ENCODE data around the gene SELENOS.

Gene SELENOS

DNA sequence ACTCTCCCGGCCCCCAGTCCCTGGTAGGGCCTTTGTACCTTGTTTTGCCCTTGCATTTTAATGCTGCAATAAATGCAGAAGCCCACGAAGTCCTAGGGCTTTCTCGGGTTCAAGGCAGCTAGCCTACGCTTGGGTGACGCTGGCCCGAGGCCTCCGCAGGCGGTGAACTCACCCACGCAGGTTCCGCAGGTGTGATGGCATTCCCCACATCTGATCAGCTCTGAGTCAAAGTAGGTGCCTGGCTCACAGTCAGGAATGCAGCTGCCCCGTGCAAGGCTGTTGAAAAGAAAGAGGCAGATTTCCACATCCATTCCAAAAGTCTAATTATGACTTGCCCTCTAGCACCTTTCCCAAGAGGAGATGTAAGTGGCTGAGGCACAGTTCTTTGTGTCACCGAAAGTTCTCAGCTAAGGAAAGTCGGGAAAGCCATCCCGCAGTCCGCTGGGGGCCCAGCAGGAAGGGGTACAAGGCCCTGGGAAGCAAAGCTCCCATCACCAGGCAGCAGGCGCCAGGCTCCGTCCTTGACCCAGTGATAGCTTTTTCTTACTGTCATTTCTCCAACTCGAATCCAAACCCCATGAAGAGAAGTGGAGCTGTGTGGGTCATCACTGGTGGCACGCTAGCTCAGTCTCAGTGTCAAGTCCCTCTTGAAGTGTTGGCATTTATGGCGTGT, 41.0 kb upstream of the SELENOS start:
- no peaks in the 10 kb centered on the region for H3K9me3 ChIP-seq (ENCODE audit: control insufficient read depth, low read length)
- no peaks in the 10 kb centered on the region for H3K36me3 ChIP-seq (ENCODE audit: control insufficient read depth, insufficient read depth, low read length)
- H3K4me1 ChIP-seq (ENCODE audit: control insufficient read depth, insufficient read depth, low read length), result no peaks in the 10 kb centered on the region
- H3K9ac ChIP-seq (ENCODE audit: low read length), result no peak overlapping the region
- H3K4me3 ChIP-seq (ENCODE audit: low read length), result no peak overlapping the region
- no peaks in the 10 kb centered on the region for H3K27me3 ChIP-seq (ENCODE audit: control insufficient read depth, insufficient read depth, low read length)

DNA sequence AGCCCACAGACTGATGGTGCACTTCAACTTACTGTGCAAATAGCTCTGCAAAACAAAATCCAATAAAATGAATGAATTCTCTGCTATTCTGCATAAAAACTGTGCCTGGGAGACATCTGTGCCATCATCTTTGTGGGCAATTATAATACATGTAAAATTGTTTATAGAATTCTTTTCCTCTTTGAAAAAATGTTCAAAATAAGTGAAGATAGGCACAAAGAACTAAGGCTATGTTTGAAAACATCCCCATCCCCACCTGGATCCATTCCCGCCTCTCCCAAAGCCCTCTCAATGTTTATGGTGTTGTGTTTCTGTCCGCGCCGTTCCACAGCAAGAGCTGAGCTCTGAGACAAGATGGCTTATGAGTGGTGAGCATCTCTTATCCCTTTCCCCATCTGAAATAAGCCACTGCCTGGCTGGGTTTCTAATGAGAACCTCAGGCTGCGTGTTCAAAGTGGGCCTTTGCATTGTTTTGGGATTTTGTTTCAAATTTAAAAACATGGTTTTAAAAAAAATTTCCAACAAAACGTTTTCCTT, 40.1 kb upstream of the SELENOS start:
- Histone ChIP-seq H3K36me3 (ENCODE audit: control insufficient read depth, insufficient read depth, low read length) (no peaks in the 10 kb centered on the region), H3K4me3 (ENCODE audit: low read length) (no peak overlapping the region), H3K4me1 (ENCODE audit: control insufficient read depth, insufficient read depth, low read length) (no peaks in the 10 kb centered on the region), H3K27me3 (ENCODE audit: control insufficient read depth, insufficient read depth, low read length) (no peaks in the 10 kb centered on the region), H3K9me3 (ENCODE audit: control insufficient read depth, low read length) (no peaks in the 10 kb centered on the region), H3K9ac (ENCODE audit: low read length) (no peak overlapping the region)

DNA sequence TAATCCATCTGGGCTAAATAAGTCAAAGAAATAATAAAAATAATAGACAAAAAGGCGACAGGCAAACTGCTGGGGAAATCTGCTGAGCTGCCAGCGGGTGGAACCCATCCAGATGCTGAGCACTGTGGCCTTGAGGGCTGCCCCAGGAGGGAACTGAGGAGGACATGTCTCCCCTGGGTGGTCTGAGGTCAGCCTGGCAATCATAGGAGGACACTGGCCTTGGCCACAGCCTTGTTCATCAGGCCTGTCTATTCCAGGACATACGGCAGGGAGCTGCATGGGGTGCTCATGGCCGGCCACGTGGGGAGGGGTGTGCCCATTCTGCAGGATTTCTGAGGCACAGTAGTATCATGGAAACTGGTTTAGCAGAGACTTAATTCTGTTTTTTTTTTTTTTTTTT, 39.2 kb upstream of the SELENOS start:
- no peaks in the 10 kb centered on the region for H3K4me1 ChIP-seq (ENCODE audit: control insufficient read depth, insufficient read depth, low read length)
- no peaks in the 10 kb centered on the region for H3K27me3 ChIP-seq (ENCODE audit: control insufficient read depth, insufficient read depth, low read length)
- no peak overlapping the region for H3K4me3 ChIP-seq (ENCODE audit: low read length)
- H3K36me3 ChIP-seq (ENCODE audit: control insufficient read depth, insufficient read depth, low read length), result no peaks in the 10 kb centered on the region
- H3K9me3 ChIP-seq (ENCODE audit: control insufficient read depth, low read length), result no peaks in the 10 kb centered on the region
- H3K9ac ChIP-seq (ENCODE audit: low read length), result no peak overlapping the region

DNA sequence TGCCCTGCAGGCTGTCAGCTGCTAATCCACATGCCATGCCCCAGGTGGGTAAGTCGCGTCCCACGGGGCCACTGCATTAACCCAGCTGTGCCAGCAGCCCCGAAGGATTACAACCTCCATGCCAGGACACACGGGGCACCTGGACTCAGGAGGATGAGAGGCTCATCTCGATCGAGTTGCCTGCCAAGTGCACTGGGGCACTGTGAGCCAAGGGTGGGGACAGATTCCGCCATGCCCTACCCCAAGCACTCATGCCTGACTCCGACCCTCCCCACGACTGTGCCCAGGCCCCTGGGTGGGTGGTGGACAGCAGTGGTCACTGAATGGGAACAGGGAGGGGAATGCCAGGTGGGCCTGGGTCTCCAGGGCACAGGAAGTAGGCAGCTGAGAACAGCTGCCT, 38.5 kb upstream of the SELENOS start:
- H3K27me3 ChIP-seq (ENCODE audit: control insufficient read depth, insufficient read depth, low read length), result no peaks in the 10 kb centered on the region
- H3K4me3 ChIP-seq (ENCODE audit: low read length), result no peak overlapping the region
- no peaks in the 10 kb centered on the region for H3K4me1 ChIP-seq (ENCODE audit: control insufficient read depth, insufficient read depth, low read length)
- no peaks in the 10 kb centered on the region for H3K36me3 ChIP-seq (ENCODE audit: control insufficient read depth, insufficient read depth, low read length)
- H3K9ac ChIP-seq (ENCODE audit: low read length), result no peak overlapping the region
- H3K9me3 ChIP-seq (ENCODE audit: control insufficient read depth, low read length), result no peaks in the 10 kb centered on the region

DNA sequence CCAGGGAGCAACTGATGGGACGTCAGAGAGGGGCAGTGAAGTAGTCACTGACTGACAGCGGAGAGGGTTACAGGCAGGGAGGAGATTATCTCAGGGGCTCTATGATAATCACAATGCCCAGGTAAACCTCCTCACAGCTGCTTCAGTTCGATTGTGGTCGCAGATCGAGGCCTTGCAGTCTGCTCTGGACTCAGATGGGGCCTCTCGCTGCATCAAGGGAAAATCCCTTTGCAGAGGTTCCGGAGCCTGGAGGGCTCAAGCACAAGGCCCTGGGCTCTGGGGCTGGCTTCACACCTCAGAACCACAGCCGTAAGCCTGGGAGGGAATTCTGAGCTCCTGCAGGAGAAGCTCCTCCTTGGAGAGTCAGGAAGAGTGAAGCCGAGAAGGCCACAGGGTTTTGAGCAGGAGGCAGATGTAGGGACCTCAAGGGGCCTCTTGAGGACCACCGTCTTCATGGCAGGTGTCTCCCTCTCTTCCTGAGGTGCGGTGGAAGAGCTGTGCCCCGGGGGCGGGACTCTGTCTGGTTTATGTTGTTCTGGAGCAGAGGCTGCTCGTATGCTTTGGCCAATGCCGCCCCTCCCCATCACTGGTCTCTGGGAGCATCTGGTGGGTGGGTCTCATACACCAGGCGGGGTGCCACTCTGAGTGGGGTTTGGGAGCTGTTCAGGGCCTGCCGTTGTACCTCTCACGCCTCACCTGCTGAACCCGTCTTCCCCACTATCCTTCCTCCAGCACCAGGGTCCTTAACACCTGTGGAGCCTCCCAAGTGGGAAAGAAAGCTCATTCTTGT, 37.2 kb upstream of the SELENOS start:
- no peaks in the 10 kb centered on the region for H3K27me3 ChIP-seq (ENCODE audit: control insufficient read depth, insufficient read depth, low read length)
- no peaks in the 10 kb centered on the region for H3K4me1 ChIP-seq (ENCODE audit: control insufficient read depth, insufficient read depth, low read length)
- no peaks in the 10 kb centered on the region for H3K36me3 ChIP-seq (ENCODE audit: control insufficient read depth, insufficient read depth, low read length)
- no peak overlapping the region for H3K4me3 ChIP-seq (ENCODE audit: low read length)
- H3K9me3 ChIP-seq (ENCODE audit: control insufficient read depth, low read length), result no peaks in the 10 kb centered on the region
- H3K9ac ChIP-seq (ENCODE audit: low read length), result no peak overlapping the region

DNA sequence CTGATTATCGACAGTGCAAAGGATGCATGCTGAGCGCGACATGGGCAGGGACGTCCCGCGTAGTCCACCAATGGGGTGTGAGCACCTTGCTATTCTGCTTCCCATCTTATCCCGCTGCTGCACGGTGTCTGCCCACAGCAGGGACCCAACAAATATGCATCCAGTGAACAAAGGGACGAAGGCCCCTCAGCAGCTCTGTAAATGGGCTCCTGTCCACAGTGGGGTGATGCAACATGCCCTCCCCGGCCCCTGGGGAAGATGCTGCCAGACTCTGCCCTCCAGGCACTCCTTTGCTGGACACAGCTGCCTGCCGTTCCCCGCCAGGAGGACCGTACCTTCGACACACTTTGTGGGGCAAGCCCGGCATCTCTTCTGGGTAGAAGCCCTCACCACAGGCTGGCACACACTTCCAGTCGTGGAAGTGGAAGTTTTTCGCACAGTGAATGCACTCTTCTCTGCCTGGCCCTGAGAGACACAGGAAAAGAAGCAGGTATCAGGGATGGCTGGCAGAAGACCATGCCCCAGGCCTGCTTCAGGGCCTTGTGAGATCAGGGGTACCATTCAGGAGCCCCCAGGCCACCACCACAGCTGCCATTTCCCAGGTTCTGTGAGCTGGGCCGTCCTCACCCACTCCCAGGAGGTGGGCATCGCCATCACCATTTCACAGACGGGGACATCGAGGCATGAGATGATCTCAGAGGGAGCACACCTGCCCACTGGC, 35.9 kb upstream of the SELENOS start:
- no peaks in the 10 kb centered on the region for H3K4me1 ChIP-seq (ENCODE audit: control insufficient read depth, insufficient read depth, low read length)
- H3K36me3 ChIP-seq (ENCODE audit: control insufficient read depth, insufficient read depth, low read length), result no peaks in the 10 kb centered on the region

DNA sequence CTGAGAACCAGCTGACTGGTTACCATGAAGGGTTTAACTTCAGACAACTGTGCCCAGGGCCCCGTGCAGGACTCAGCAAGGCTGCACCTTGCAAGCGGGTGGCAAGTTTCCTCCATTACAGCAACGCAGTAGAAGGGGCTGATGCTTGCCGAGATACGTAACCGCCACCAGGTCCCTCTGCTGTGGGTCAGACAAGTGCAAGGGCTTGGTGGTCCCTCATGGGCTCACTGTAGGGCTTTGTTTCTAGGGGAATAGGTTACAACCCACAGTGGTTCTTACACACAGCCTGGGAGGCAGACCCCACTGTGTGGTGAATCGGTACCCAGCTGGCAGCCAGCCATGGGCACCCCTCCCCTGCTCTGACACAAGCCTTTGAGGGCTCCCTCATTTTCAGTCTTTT, 33.2 kb upstream of the SELENOS start:
- H3K36me3 ChIP-seq (ENCODE audit: control insufficient read depth, insufficient read depth, low read length), result no peaks in the 10 kb centered on the region
- no peaks in the 10 kb centered on the region for H3K27me3 ChIP-seq (ENCODE audit: control insufficient read depth, insufficient read depth, low read length)
- no peaks in the 10 kb centered on the region for H3K9me3 ChIP-seq (ENCODE audit: control insufficient read depth, low read length)
- no peak overlapping the region for H3K9ac ChIP-seq (ENCODE audit: low read length)
- H3K4me3 ChIP-seq (ENCODE audit: low read length), result no peak overlapping the region
- H3K4me1 ChIP-seq (ENCODE audit: control insufficient read depth, insufficient read depth, low read length), result no peaks in the 10 kb centered on the region

More for the DNA sequence above, 35.9 kb upstream of the SELENOS start:
- H3K27me3 ChIP-seq (ENCODE audit: control insufficient read depth, insufficient read depth, low read length), result no peaks in the 10 kb centered on the region
- H3K4me3 ChIP-seq (ENCODE audit: low read length), result no peak overlapping the region
- H3K9me3 ChIP-seq (ENCODE audit: control insufficient read depth, low read length), result no peaks in the 10 kb centered on the region
- no peak overlapping the region for H3K9ac ChIP-seq (ENCODE audit: low read length)

DNA sequence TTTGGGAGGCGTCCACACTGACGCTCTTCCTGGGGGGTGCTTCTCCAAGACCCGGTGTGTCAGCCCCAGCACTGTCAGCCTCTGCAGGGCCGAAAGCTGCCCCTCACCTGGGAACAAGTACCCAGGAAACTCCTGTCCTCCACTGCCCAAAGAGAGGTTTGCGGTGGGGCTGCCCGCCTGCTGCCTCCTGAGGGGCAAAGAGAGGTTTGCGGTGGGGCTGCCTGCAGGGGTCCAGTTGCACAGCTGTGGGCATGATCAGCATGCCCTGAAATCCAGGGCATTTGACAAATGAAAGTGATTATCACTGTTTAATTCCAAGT, 32.8 kb upstream of the SELENOS start:
- no peaks in the 10 kb centered on the region for H3K4me1 ChIP-seq (ENCODE audit: control insufficient read depth, insufficient read depth, low read length)
- H3K9ac ChIP-seq (ENCODE audit: low read length), result no peak overlapping the region
- no peaks in the 10 kb centered on the region for H3K27me3 ChIP-seq (ENCODE audit: control insufficient read depth, insufficient read depth, low read length)
- no peak overlapping the region for H3K4me3 ChIP-seq (ENCODE audit: low read length)
- H3K9me3 ChIP-seq (ENCODE audit: control insufficient read depth, low read length), result no peaks in the 10 kb centered on the region
- no peaks in the 10 kb centered on the region for H3K36me3 ChIP-seq (ENCODE audit: control insufficient read depth, insufficient read depth, low read length)

DNA sequence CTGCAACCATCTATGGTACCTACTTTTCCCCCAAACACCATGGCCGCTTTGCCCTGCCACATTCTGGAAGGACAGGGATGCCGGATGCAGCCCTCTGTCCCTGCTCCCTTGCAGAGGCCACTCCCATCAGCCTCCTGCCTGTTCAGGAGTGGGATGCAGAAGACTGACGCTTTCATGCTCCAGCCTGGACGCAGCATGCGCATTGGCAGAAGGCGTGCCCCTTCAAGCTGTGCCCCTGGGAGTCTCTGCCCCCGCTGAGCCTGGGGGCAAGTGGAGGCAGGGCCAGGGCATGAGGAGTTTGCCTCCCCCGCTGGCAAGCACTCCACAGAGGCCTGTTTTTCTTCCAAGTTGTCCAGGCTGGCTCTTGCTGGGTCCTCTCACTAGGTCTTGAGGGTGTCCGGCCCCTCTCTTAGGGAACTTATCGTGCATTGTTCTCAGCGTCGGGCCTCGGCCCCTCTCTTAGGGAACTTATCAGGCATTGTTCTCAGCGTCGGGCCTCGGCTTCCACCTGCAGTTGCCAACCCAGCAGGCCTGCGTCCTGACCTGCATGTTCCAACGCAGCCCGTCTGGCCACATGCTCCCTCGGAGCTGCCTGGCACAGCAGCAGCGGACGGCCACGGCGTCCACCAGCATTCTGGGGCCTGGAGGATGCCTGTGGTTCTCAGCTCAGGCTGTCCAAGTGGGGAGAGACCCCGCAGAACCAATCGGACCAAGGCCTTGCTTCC, 32.3 kb upstream of the SELENOS start:
- no peaks in the 10 kb centered on the region for H3K27me3 ChIP-seq (ENCODE audit: control insufficient read depth, insufficient read depth, low read length)
- no peak overlapping the region for H3K4me3 ChIP-seq (ENCODE audit: low read length)
- no peaks in the 10 kb centered on the region for H3K4me1 ChIP-seq (ENCODE audit: control insufficient read depth, insufficient read depth, low read length)
- H3K9me3 ChIP-seq (ENCODE audit: control insufficient read depth, low read length), result no peaks in the 10 kb centered on the region
- no peak overlapping the region for H3K9ac ChIP-seq (ENCODE audit: low read length)
- H3K36me3 ChIP-seq (ENCODE audit: control insufficient read depth, insufficient read depth, low read length), result no peaks in the 10 kb centered on the region

DNA sequence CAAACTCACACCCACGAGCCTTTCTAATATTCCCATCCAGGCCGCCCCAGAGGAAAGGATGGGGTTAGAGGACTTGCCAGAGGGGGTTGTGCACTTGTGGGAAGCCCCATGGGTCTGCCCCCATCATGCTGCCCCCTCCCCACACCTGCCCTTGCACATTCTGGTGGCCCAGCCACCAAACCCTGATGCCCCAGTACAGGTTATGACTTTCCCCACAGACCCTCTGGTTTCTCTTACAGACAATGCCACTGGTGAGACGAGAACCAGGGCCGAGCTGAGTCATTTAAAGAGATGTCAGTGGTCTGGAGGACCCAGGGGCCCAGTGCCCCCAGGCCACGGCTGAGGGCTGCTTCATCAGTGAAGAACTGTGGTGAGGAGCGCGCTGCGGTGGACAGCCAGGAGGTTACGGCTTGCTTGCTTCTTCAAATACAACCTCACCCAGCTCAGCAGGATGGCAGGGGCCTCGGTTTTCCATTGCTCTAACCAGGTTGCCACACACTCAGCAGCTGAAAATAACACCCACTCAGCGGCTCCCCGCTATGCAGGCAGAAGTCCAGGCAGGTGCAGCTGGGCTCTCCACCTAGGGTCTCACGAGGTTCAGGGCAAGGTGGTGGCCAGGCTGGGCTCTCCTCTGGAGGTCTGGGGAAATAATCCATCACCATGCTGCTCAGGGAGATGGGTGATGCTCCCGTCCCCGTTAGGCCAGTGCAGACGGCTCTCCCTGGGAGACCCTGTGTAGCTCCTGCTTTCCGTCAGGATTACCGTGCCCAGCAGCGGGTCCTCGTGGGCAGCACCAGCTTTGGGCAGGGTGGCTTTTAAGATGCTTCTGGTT, 31.5 kb upstream of the SELENOS start:
- Histone ChIP-seq H3K27me3 (ENCODE audit: control insufficient read depth, insufficient read depth, low read length) (no peaks in the 10 kb centered on the region), H3K4me1 (ENCODE audit: control insufficient read depth, insufficient read depth, low read length) (no peaks in the 10 kb centered on the region), H3K36me3 (ENCODE audit: control insufficient read depth, insufficient read depth, low read length) (no peaks in the 10 kb centered on the region)

DNA sequence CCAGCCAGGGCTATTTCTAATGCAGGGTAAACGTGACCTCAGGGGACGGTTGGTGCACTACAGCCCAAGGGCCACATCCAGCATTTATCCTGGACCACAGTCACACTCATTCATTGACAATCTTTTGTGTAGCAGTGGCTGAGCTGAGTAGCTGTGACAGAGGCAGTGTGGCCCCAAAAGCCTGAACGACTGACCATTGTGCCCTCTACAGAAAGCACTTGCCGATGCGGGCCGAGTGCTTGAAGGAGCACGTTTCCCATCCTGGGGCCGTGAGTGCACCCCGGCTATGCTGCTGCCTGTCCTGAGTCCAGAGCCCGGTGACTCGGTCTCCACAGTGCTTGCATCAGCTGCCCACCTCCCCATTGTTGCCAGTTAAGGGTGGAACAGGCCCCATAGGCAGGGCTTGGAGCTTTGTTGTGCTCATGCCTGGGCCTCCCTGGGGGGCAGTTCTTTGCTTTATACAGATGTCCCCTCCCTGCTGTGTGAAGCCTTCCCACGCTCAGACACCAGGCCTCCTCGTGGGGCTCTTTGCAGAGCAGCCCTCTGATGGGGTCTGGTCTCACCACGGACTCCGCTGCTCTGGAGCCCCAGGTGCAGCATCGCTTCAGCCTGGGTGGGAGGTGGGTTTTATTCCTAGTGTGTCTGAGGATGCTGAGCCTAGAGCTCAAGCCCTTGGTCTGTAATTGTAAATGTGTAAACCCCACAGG, 30.8 kb upstream of the SELENOS start:
- Histone ChIP-seq H3K27me3 (ENCODE audit: control insufficient read depth, insufficient read depth, low read length) (no peaks in the 10 kb centered on the region), H3K4me3 (ENCODE audit: low read length) (no peak overlapping the region), H3K4me1 (ENCODE audit: control insufficient read depth, insufficient read depth, low read length) (no peaks in the 10 kb centered on the region), H3K36me3 (ENCODE audit: control insufficient read depth, insufficient read depth, low read length) (no peaks in the 10 kb centered on the region), H3K9me3 (ENCODE audit: control insufficient read depth, low read length) (no peaks in the 10 kb centered on the region), H3K9ac (ENCODE audit: low read length) (no peak overlapping the region)

More for the DNA sequence above, 31.5 kb upstream of the SELENOS start:
- no peak overlapping the region for H3K9ac ChIP-seq (ENCODE audit: low read length)
- no peak overlapping the region for H3K4me3 ChIP-seq (ENCODE audit: low read length)
- H3K9me3 ChIP-seq (ENCODE audit: control insufficient read depth, low read length), result no peaks in the 10 kb centered on the region

Measured in mucosa of stomach (tissue), 1 donor.